Adipocyte (in vitro differentiated cells): ENCODE measurements around the gene GUSB.
"Not testable (repeated sequence)": the region's sequence is repeated elsewhere in the genome, so short reads cannot be mapped to it uniquely, and the experiment has no call there.

Source experiments
- DNase-seq: peaks from one replicate; pipeline ENCODE4 v3.0.0-alpha.2; 2015; ENCODE audit warnings: low read depth
- H3K27me3 ChIP-seq: replicated peaks from 2 replicates; pipeline ENCODE4 v1.7.0; 2013; ENCODE audit warnings: mild to moderate bottlenecking, low read length, moderate library complexity; ENCODE audit not compliant: control insufficient read depth, insufficient read depth
- H3K36me3 ChIP-seq: 2 replicates; pipeline ENCODE4 v1.7.0; 2013; ENCODE audit warnings: low read length, mild to moderate bottlenecking, moderate library complexity; ENCODE audit not compliant: control insufficient read depth, insufficient read depth, severe bottlenecking
- H3K4me1 ChIP-seq: 2 replicates; pipeline ENCODE4 v1.7.0; 2013; ENCODE audit warnings: mild to moderate bottlenecking, low read length, moderate library complexity; ENCODE audit not compliant: control insufficient read depth, insufficient read depth
- H3K4me3 ChIP-seq: 2 replicates; pipeline ENCODE4 v1.7.0; 2013; ENCODE audit warnings: mild to moderate bottlenecking, low read length, moderate library complexity
- H3K9ac ChIP-seq: 2 replicates; pipeline ENCODE4 v1.7.0; 2013; ENCODE audit warnings: mild to moderate bottlenecking, low read length, moderate library complexity
- H3K9me3 ChIP-seq: 2 replicates; pipeline ENCODE4 v1.7.0; 2013; ENCODE audit warnings: mild to moderate bottlenecking, low read length, moderate library complexity; ENCODE audit not compliant: control insufficient read depth

The GUSB gene

DNA sequence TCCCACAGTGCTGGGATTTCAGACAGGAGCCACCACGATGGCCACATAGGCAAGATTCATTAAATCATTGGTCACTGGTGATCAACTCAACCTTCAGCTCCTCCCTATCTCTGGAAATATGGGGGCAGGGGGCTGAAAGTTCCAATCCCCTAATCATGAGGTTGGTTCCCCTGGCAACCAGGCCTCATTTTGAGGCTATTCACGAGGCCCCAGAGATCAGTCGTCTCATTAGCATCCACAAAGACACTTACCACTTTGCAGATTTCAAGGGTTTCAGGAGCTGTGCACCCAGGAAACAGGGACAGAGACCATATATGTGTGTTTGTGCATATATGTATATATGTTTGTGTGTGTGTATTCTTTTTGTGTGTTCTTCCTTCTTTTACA lies 7.7 kb upstream of the GUSB start:
- Histone ChIP-seq H3K9me3 (no peaks in the 10 kb centered on the region), H3K4me3 (no peak overlapping the region), H3K36me3 (no peaks in the 10 kb centered on the region), H3K27me3 (no peaks in the 10 kb centered on the region), H3K9ac (no peak overlapping the region), H3K4me1 (no peaks in the 10 kb centered on the region)
- DNase-seq, result no peak

DNA sequence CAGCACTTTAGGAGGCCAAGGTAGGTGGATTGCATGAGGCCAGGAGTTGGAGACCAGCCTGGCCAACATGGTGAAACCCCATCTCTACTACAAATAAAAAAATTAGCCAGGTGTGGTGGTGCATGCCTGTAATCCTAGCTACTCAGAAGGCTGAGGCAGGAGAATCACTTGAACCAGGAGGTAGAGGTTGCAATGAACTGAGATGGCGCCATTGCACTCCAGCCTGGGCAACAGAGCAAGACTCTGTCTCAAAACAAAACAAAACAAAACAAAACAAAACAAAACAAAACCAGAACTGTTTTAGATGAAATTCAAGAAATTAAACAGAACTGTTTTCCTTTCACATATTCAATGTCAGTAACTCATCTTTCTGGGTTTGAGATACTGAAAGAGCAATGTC lies 6.5 kb upstream of the GUSB start:
- not testable (repeated sequence) for DNase-seq, H3K9ac ChIP-seq, H3K4me1 ChIP-seq, H3K4me3 ChIP-seq, H3K36me3 ChIP-seq, H3K27me3 ChIP-seq, H3K9me3 ChIP-seq

GRCh38 chr7:65988084-65988483 lies 6.1 kb upstream of the GUSB start:
- no peak for DNase-seq
- H3K4me3 ChIP-seq, result no peak overlapping the region
- no peak overlapping the region for H3K9ac ChIP-seq
- H3K4me1 ChIP-seq, result no peaks in the 10 kb centered on the region
- H3K36me3 ChIP-seq, result no peaks in the 10 kb centered on the region
- no peaks in the 10 kb centered on the region for H3K27me3 ChIP-seq
- H3K9me3 ChIP-seq, result no peaks in the 10 kb centered on the region

GRCh38 chr7:65983965-65984658 lies 2.1 kb upstream of the GUSB start:
- no peak for DNase-seq
- Histone ChIP-seq H3K4me1 (peaks cover 16% of the 10 kb centered on the region), H3K36me3 (no peaks in the 10 kb centered on the region), H3K4me3 (no peak overlapping the region), H3K27me3 (no peaks in the 10 kb centered on the region), H3K9me3 (no peaks in the 10 kb centered on the region), H3K9ac (no peak overlapping the region)

GRCh38 chr7:65980478-65981250 lies 1.3 kb downstream of the GUSB start:
- Histone ChIP-seq H3K9me3 (no peaks in the 10 kb centered on the region), H3K27me3 (no peaks in the 10 kb centered on the region), H3K4me1 (peaks cover 16% of the 10 kb centered on the region), H3K4me3 (peak overlapping the region; percentile 90), H3K36me3 (no peaks in the 10 kb centered on the region), H3K9ac (peak overlapping the region; percentile 13)
- no peak for DNase-seq

DNA sequence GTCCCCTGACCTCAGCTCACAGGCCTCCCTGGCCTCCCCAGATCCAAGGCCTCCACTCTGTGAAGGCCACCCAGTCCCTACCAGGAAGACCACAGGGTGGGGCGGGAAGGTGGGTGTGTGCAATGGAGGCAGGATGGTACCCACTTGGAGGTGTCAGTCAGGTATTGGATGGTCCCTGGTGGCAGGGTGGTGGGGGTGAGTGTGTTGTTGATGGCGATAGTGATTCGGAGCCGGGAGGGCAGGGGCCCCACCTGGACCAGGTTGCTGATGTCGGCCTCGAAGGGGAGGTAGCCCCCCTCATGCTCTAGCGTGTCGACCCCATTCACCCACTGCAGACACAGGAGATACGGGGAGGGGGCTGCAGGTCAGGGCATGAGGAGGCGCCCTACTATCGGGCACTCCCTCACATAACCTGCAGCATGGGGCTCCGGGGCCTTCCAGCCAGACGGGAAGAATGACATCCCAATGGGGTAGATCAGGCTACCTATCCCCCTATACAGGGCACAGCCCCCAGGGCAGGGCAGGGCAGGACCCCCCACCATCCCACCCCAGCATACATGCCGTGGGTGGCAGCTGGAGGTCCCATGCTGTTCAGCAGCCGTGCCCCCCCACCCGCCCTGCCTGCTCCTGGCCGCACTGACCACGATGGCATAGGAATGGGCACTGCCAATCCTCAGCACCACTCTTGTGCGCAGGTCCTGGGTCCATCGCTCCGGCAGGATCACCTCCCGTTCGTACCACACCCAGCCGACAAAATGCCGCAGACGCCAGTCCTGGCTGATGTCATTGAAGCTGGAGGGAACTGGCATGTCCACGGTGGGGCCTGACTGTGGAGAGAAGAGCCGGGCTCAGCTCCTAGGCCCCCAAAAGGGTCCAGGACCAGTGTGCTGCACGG lies 2.2 kb downstream of the GUSB start:
- H3K4me1 ChIP-seq, result peaks cover 16% of the 10 kb centered on the region
- no peak overlapping the region for H3K4me3 ChIP-seq
- no peak for DNase-seq
- H3K9ac ChIP-seq, result no peak overlapping the region
- no peaks in the 10 kb centered on the region for H3K27me3 ChIP-seq
- H3K36me3 ChIP-seq, result no peaks in the 10 kb centered on the region
- H3K9me3 ChIP-seq, result no peaks in the 10 kb centered on the region

DNA sequence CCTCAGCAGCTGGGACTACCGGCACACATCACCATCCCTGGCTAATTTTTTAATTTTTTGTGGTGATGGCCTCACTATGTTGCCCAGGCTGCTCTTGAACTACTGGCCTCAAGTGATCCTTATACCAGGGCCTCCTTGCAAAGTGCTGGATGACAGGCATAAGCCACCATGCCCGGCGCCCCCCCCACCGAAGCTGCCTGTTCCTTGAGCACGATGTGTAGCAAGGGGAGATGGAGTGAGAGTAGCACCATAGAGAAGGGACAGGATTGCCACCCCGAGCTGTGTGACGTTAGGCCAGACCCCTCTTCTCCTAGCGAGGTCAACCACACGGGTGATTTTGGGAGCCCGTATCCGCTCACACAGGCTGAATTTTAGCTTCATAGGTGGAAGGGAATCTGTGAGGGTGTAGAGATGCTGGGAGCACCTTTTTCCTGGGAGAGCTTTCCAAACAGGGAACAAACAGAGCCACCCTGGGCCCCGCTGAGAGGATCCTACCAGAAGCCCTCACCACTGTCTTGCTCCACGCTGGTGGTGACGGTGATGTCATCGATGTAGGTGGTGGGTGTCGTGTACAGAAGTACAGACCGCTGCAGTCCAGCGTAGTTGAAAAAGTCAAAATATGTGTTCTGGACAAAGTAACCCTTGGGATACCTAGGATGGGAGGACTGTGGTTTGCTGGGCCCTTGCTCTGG lies 3.0 kb downstream of the GUSB start:
- Histone ChIP-seq H3K4me3 (no peak overlapping the region), H3K27me3 (no peaks in the 10 kb centered on the region), H3K36me3 (peaks cover 5% of the 10 kb centered on the region), H3K9me3 (no peaks in the 10 kb centered on the region), H3K4me1 (peaks cover 16% of the 10 kb centered on the region), H3K9ac (no peak overlapping the region)
- DNase-seq, result no peak

- no peak for DNase-seq
- H3K9ac ChIP-seq, result no peak overlapping the region
- H3K4me1 ChIP-seq, result peaks cover 10% of the 10 kb centered on the region
- no peaks in the 10 kb centered on the region for H3K9me3 ChIP-seq
- H3K27me3 ChIP-seq, result no peaks in the 10 kb centered on the region
- peaks cover 17% of the 10 kb centered on the region for H3K36me3 ChIP-seq
- no peak overlapping the region for H3K4me3 ChIP-seq
Measured at GRCh38 chr7:65976659-65977196, 5.3 kb downstream of the GUSB start.

DNA sequence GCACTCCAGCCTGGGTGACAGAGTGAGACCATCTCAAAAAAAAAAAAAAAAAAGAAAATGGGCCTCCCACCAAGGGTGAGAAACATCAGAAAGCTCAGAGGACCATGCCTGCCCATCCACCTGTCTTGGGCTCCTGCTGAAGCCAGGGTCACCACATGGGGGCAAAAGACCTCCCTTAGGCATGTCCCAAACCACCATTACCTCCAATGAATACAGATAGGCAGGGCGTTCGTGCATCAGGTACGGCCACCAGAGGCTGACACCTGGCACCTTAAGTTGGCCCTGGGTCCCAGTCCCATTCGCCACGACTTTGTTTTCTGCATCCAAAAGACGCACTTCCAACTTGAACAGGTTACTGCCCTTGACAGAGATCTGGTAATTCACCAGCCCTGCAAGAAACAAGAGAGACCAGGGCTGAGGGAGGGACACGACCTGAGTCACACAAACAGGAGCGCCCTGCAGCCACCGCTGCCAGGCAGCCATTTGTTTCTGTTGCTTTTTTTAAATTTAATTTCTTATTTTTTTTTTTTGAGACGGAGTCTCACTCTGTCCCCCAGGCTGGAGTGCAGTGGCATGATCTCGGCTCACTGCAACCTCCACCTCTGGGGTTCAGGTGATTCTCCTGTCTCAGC lies 6.1 kb downstream of the GUSB start:
- no peak for DNase-seq
- Histone ChIP-seq H3K9ac (no peak overlapping the region), H3K27me3 (no peaks in the 10 kb centered on the region), H3K4me1 (peaks cover 6% of the 10 kb centered on the region), H3K9me3 (no peaks in the 10 kb centered on the region), H3K36me3 (peaks cover 20% of the 10 kb centered on the region), H3K4me3 (no peak overlapping the region)

DNA sequence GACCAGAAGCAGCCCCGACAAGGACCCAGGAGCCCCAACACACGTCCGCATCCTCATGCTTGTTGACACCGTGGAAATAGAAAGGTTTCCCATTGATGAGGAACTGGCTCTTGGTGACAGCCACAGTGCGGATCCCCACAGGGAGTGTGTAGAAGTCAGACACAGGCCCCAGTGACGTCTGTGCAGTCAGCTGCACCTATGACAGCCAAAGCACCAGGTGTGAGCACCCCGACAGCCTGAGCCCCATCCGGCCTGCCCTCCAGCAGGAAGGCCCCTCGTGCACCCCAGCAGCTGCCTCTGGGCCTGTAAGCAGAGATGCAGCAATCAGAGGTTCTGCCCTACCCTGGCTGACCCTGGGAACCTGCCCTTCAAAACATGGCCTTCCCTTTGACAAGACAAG lies 7.1 kb downstream of the GUSB start:
- Histone ChIP-seq H3K36me3 (peaks cover 27% of the 10 kb centered on the region), H3K4me3 (no peak overlapping the region), H3K9ac (no peak overlapping the region), H3K9me3 (no peaks in the 10 kb centered on the region), H3K4me1 (no peaks in the 10 kb centered on the region), H3K27me3 (no peaks in the 10 kb centered on the region)
- DNase-seq, result no peak
